Smooth muscle cell (in vitro differentiated cells): ENCODE results near the gene CD69. TPM values are rescaled to one million over a fixed set of nuclear protein-coding genes. Genes with fewer than 3 reads are reported as not detected.
A peak's percentile ranks its signal among the peaks of the same experiment; 100 is the strongest.

Experiments
- DNase-seq: peaks from one replicate; lab custom pipeline; 2025; ENCODE audit not compliant: unreplicated experiment; lab: John Stamatoyannopoulos, UW
- H2AFZ ChIP-seq: fragments of 200-600 bp; sonication (generic); 2 replicates; pipeline ENCODE4 v1.6.0; 2016; ENCODE audit warnings: antibody characterized with exemption, low read depth, mild to moderate bottlenecking
- H3F3A ChIP-seq: fragments of 200-600 bp; sonication (generic); 2 replicates; pipeline ENCODE4 v1.6.0; 2017; ENCODE audit warnings: antibody characterized with exemption, low read depth
- H3K27ac ChIP-seq: fragments of 200-600 bp; sonication (generic); 2 replicates; pipeline ENCODE4 v1.5.1; 2016; ENCODE audit warnings: low read depth, mild to moderate bottlenecking
- H3K27me3 ChIP-seq: fragments of 200-600 bp; sonication (generic); 2 replicates; pipeline ENCODE4 v1.6.1; 2016; ENCODE audit warnings: low read depth, mild to moderate bottlenecking
- H3K36me3 ChIP-seq: fragments of 200-600 bp; sonication (generic); 2 replicates; pipeline ENCODE4 v1.5.1; 2016; ENCODE audit warnings: low read depth
- H3K4me1 ChIP-seq: fragments of 200-600 bp; sonication (generic); 2 replicates; pipeline ENCODE4 v1.5.1; 2016; ENCODE audit warnings: low read depth
- H3K4me2 ChIP-seq: fragments of 200-600 bp; sonication (generic); 2 replicates; pipeline ENCODE4 v1.6.0; 2016; ENCODE audit warnings: mild to moderate bottlenecking
- H3K4me3 ChIP-seq: fragments of 200-600 bp; sonication (generic); 2 replicates; pipeline ENCODE4 v1.5.1; 2016; ENCODE audit warnings: mild to moderate bottlenecking
- H3K79me2 ChIP-seq: fragments of 200-600 bp; sonication (generic); 2 replicates; pipeline ENCODE4 v1.6.0; 2016; ENCODE audit warnings: low read depth, mild to moderate bottlenecking
- H3K9ac ChIP-seq: fragments of 200-600 bp; sonication (generic); 2 replicates; pipeline ENCODE4 v1.6.0; 2016; ENCODE audit warnings: low read depth
- H3K9me3 ChIP-seq: fragments of 200-600 bp; sonication (generic); replicated peaks from 2 replicates; pipeline ENCODE4 v1.5.1; 2016; ENCODE audit warnings: low read depth
- H4K20me1 ChIP-seq: fragments of 200-600 bp; sonication (generic); 2 replicates; pipeline ENCODE4 v1.6.0; 2016; ENCODE audit warnings: low read depth
- WGBS: methylation state at CpG from one replicate; pipeline ENCODE4 v1.1.7; 2016; ENCODE audit warnings: low lambda C conversion rate; 5-methylcytosine and 5-hydroxymethylcytosine counted together
- polyA plus RNA-seq: library from polyadenylated mRNA; unstranded; fragments of >200 nt; fragmentation: Nextera tagmentation; extraction: Ambion mirVana; gene quantifications from 2 replicates; pipeline ENCODE4 v1.2.1, GENCODE V29; 2016
- total RNA-seq: library from RNA; depleted of rRNA; stranded (reverse); fragments of >200 nt; gene quantifications from 2 replicates; pipeline ENCODE4 v1.2.3, GENCODE V29; 2014
- TF ChIP-seq, protein P1 (sequence below): fragments of 200-600 bp; sonication (generic); IDR thresholded peaks from 2 replicates; pipeline ENCODE4 v1.5.1; 2017; ENCODE audit warnings: borderline replicate concordance, mild to moderate bottlenecking, antibody characterized with exemption; ENCODE audit not compliant: insufficient read depth, poor library complexity, severe bottlenecking

The CD69 gene
- total and polyA plus RNA-seq, 2 experiments from 2014 or later: 0.13 TPM; not detected in 1

DNA sequence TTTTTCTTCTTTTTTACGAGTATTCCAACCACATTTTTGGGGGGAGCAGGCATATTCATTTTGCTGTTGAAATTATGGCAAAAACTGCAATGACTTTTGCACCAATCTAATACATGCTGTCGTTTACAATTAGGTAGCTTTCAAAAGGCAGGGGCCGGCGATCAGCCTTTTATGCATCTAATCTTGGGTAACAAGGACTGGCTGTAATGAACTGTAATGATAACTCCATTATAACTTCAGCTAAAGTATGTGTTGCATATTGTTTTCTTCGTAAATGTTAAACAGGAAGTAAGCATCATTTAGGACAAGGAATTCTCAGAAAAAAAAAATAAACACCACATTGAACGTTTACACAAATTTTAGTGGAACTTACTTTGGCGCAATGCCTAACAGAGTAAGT, 36.3 kb upstream of the CD69 start:
- H3K36me3 ChIP-seq: no peaks in the 10 kb centered on the region
- no peaks in the 10 kb centered on the region for H3K4me1 ChIP-seq
- no peak overlapping the region for H3K9ac ChIP-seq
- no peaks in the 10 kb centered on the region for H3F3A ChIP-seq
- no peak for DNase-seq
- no peaks in the 10 kb centered on the region for H3K9me3 ChIP-seq
- H3K79me2 ChIP-seq: no peaks in the 10 kb centered on the region
- peak overlapping the region; percentile 33 for H2AFZ ChIP-seq
- no peak overlapping the region for H3K4me3 ChIP-seq
- TF ChIP-seq, protein P1, sequence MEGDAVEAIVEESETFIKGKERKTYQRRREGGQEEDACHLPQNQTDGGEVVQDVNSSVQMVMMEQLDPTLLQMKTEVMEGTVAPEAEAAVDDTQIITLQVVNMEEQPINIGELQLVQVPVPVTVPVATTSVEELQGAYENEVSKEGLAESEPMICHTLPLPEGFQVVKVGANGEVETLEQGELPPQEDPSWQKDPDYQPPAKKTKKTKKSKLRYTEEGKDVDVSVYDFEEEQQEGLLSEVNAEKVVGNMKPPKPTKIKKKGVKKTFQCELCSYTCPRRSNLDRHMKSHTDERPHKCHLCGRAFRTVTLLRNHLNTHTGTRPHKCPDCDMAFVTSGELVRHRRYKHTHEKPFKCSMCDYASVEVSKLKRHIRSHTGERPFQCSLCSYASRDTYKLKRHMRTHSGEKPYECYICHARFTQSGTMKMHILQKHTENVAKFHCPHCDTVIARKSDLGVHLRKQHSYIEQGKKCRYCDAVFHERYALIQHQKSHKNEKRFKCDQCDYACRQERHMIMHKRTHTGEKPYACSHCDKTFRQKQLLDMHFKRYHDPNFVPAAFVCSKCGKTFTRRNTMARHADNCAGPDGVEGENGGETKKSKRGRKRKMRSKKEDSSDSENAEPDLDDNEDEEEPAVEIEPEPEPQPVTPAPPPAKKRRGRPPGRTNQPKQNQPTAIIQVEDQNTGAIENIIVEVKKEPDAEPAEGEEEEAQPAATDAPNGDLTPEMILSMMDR: no peak
- no peak overlapping the region for H3K4me2 ChIP-seq
- H3K27ac ChIP-seq: no peak overlapping the region
- H4K20me1 ChIP-seq: no peaks in the 10 kb centered on the region
- WGBS: 81% methylated on average over 7 of the region's 7 CpGs
- no peaks in the 10 kb centered on the region for H3K27me3 ChIP-seq

GRCh38 chr12:9796346-9796745, 35.6 kb upstream of the CD69 start:
- no peaks in the 10 kb centered on the region for H3K27me3 ChIP-seq
- no peaks in the 10 kb centered on the region for H4K20me1 ChIP-seq
- no peaks in the 10 kb centered on the region for H3K9me3 ChIP-seq
- H3K9ac ChIP-seq: no peak overlapping the region
- TF ChIP-seq, protein P1: no peak
- no peak overlapping the region for H3K4me3 ChIP-seq
- H3K4me1 ChIP-seq: no peaks in the 10 kb centered on the region
- no peak overlapping the region for H2AFZ ChIP-seq
- no peaks in the 10 kb centered on the region for H3F3A ChIP-seq
- no peaks in the 10 kb centered on the region for H3K36me3 ChIP-seq
- DNase-seq: no peak
- no peak overlapping the region for H3K4me2 ChIP-seq
- H3K79me2 ChIP-seq: no peaks in the 10 kb centered on the region
- 97% methylated on average over 5 of the region's 5 CpGs for WGBS
- no peak overlapping the region for H3K27ac ChIP-seq

DNA sequence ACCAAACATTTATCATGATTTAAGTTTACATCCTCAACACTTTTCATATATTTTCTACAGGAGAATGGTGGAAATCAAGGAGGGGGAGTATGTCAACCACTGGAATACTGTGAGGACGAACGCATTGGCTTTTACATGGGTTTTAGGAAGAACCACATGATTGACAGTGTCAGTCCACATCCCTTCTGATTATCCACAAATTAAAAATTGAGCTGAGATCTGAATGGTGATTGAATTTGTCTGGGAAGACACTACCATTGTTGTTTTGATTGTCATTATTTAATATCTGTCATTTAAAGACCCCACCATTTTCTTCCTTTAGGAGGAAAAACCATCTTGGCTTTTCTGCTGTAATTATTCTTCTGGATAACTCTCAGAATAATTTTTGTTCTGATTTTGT, 35.2 kb upstream of the CD69 start:
- H3K79me2 ChIP-seq: no peaks in the 10 kb centered on the region
- WGBS: 98% methylated on average over 2 of the region's 2 CpGs
- no peak overlapping the region for H2AFZ ChIP-seq
- no peak overlapping the region for H3K4me3 ChIP-seq
- H4K20me1 ChIP-seq: no peaks in the 10 kb centered on the region
- H3K4me1 ChIP-seq: no peaks in the 10 kb centered on the region
- no peak for DNase-seq
- H3F3A ChIP-seq: no peaks in the 10 kb centered on the region
- TF ChIP-seq, protein P1: no peak
- H3K9ac ChIP-seq: no peak overlapping the region
- no peaks in the 10 kb centered on the region for H3K27me3 ChIP-seq
- no peaks in the 10 kb centered on the region for H3K36me3 ChIP-seq
- no peaks in the 10 kb centered on the region for H3K9me3 ChIP-seq
- H3K27ac ChIP-seq: no peak overlapping the region
- no peak overlapping the region for H3K4me2 ChIP-seq

DNA sequence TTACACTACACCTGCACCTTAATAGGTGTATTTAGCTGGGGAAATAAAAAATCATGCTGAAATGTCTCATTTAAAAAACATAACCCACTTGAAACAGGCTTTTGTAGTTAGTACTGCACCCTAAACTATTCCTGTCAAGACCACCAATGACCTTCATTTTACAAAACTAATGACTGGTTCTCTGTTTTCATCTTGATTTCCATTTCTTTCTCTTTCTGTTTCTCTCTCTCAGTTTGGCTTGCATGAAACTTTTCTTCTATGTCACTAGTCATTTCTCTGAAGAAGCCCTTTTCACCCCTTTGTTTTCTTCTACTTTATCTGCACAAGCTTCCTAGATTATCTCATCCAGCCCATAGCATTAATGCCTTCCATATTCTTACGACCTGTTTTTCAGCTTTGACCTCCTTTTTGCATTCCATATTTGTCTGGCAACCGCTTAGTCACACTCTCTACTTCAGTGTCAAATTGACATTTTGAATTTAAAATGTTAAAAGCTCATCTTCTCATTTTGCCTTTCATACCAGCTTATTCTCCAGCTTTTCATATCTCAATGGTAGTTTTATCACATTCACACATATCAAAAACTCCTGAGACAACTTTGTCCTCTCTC, 33.9 kb upstream of the CD69 start:
- peak overlapping the region; percentile 5 for H3K4me2 ChIP-seq
- H3K27ac ChIP-seq: no peak overlapping the region
- H3K36me3 ChIP-seq: no peaks in the 10 kb centered on the region
- H3K27me3 ChIP-seq: no peaks in the 10 kb centered on the region
- H3K79me2 ChIP-seq: no peaks in the 10 kb centered on the region
- H3F3A ChIP-seq: no peaks in the 10 kb centered on the region
- no peak for DNase-seq
- no peak overlapping the region for H3K9ac ChIP-seq
- peaks cover 4% of the 10 kb centered on the region for H3K9me3 ChIP-seq
- H3K4me3 ChIP-seq: no peak overlapping the region
- H4K20me1 ChIP-seq: no peaks in the 10 kb centered on the region
- H2AFZ ChIP-seq: no peak overlapping the region
- TF ChIP-seq, protein P1: no peak
- 35% methylated on average over 2 of the region's 2 CpGs for WGBS
- no peaks in the 10 kb centered on the region for H3K4me1 ChIP-seq
